Fibroblast of pulmonary artery (primary cell): ENCODE data around the gene BEGAIN.

Source experiments
- DNase-seq: peaks from one replicate; pipeline ENCODE4 v3.0.0-alpha.2; 2010; ENCODE audit warnings: low read depth
- H3K4me3 ChIP-seq: replicated peaks from 2 replicates; pipeline ENCODE4 v1.5.1; 2011; ENCODE audit warnings: low read depth, mild to moderate bottlenecking, control low read depth, low read length, moderate library complexity
- TF ChIP-seq, protein P1 (sequence below): IDR thresholded peaks from 2 replicates; pipeline ENCODE4 v1.5.1; 2011; ENCODE audit warnings: mild to moderate bottlenecking, control low read depth, low read length, inconsistent platforms; ENCODE audit errors: missing control alignments

Gene BEGAIN

GRCh38 chr14:100620255-100621100 lies 33.3 kb upstream of the BEGAIN start:
- no peak overlapping the region for H3K4me3 ChIP-seq
- TF ChIP-seq, protein P1, sequence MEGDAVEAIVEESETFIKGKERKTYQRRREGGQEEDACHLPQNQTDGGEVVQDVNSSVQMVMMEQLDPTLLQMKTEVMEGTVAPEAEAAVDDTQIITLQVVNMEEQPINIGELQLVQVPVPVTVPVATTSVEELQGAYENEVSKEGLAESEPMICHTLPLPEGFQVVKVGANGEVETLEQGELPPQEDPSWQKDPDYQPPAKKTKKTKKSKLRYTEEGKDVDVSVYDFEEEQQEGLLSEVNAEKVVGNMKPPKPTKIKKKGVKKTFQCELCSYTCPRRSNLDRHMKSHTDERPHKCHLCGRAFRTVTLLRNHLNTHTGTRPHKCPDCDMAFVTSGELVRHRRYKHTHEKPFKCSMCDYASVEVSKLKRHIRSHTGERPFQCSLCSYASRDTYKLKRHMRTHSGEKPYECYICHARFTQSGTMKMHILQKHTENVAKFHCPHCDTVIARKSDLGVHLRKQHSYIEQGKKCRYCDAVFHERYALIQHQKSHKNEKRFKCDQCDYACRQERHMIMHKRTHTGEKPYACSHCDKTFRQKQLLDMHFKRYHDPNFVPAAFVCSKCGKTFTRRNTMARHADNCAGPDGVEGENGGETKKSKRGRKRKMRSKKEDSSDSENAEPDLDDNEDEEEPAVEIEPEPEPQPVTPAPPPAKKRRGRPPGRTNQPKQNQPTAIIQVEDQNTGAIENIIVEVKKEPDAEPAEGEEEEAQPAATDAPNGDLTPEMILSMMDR = no peak
- no peak for DNase-seq

- TF ChIP-seq, protein P1 = no peak
- H3K4me3 ChIP-seq = no peak overlapping the region
- DNase-seq = no peak
Measured at GRCh38 chr14:100619396-100620254, 32.4 kb upstream of the BEGAIN start.

- no peak overlapping the region for H3K4me3 ChIP-seq
- no peak for DNase-seq
- TF ChIP-seq, protein P1 = no peak
Measured at GRCh38 chr14:100618763-100619320, 31.6 kb upstream of the BEGAIN start.

GRCh38 chr14:100618318-100618693 lies 31.1 kb upstream of the BEGAIN start:
- DNase-seq = no peak
- H3K4me3 ChIP-seq = no peak overlapping the region
- TF ChIP-seq, protein P1 = no peak

DNA sequence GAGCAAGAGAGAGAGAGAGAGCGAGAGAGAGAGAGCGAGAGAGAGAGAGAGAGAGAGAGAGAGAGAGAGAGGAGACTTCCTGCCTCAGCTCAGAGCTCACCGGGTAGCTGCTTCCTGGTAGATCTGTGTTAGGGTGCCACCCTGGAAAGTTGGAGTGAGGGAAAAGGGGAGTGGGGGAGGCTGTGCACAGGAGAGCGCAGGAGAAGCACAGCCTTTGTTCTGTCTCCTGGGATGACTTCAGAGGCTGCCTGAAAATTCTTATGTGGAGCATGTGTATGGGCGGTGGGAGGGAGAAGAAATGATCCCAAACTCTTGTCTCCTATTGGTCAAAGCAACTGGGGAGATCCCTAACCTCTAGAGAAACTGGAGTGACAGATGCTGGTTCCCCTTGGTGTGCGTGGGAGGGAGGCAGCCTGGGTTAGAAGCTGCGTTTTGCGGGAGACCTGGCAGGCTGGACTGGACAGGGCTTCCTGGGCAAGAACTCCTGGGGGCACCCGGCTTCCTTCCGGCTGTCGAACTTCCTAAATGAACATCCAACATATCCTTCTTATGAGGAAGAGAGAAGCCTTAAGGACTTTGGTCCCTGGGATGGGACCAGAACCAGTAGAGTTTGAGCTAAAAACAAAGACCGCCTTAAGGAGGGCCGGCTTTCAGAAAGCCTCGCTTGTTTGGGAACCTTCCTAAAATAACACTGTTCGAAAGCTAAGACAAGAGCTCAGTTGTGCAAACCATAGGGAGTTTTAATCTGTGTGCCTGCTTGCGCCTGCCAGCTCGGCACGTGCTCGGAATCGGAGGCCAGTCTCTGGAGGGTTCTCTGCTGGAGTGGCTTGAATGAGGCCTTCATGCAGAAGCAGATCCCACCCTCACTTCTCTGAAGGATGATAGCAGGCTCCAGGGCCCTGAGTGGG lies 30.4 kb upstream of the BEGAIN start:
- DNase-seq = peak; percentile 59
- TF ChIP-seq, protein P1 = no peak
- no peak overlapping the region for H3K4me3 ChIP-seq

GRCh38 chr14:100616854-100617409 lies 29.7 kb upstream of the BEGAIN start:
- TF ChIP-seq, protein P1 = no peak
- no peak for DNase-seq
- no peak overlapping the region for H3K4me3 ChIP-seq
